OCI-LY1 (cell line): ENCODE measurements around the gene GNAZ.

Source experiments
- H2AFZ ChIP-seq: fragments of 200-600 bp; sonication (generic), shearing (Covaris generic); 2 replicates; pipeline ENCODE4 v1.6.0; 2014; ENCODE audit warnings: antibody characterized with exemption, mild to moderate bottlenecking, low read length
- H3F3A ChIP-seq: fragments of 200-600 bp; sonication (generic), shearing (Covaris generic); 2 replicates; pipeline ENCODE4 v1.6.0; 2014; ENCODE audit warnings: mild to moderate bottlenecking, antibody characterized with exemption, low read length, moderate library complexity; ENCODE audit not compliant: insufficient read depth
- H3K27ac ChIP-seq: fragments of 200-600 bp; sonication (generic); 2 replicates; pipeline ENCODE4 v1.5.1; 2014; ENCODE audit warnings: low read length, mixed run types, mild to moderate bottlenecking, low read depth; ENCODE audit not compliant: poor library complexity, severe bottlenecking
- H3K27me3 ChIP-seq: fragments of 200-600 bp; sonication (generic); 2 replicates; pipeline ENCODE4 v1.6.0; 2014; ENCODE audit warnings: antibody characterized with exemption, mild to moderate bottlenecking, low read length, moderate library complexity; ENCODE audit not compliant: insufficient read depth
- H3K36me3 ChIP-seq: fragments of 200-600 bp; sonication (generic); 2 replicates; pipeline ENCODE4 v1.6.1; 2014; ENCODE audit warnings: mild to moderate bottlenecking, antibody characterized with exemption, low read length, moderate library complexity, mixed read lengths; ENCODE audit not compliant: insufficient read depth
- H3K4me1 ChIP-seq: fragments of 200-600 bp; sonication (generic); 2 replicates; pipeline ENCODE4 v1.5.1; 2014; ENCODE audit warnings: mild to moderate bottlenecking, low read length, moderate library complexity; ENCODE audit not compliant: insufficient read depth, severe bottlenecking
- H3K4me2 ChIP-seq: fragments of 200-600 bp; sonication (generic), shearing (Covaris generic); 2 replicates; pipeline ENCODE4 v1.6.1; 2014; ENCODE audit warnings: low read length
- H3K4me3 ChIP-seq: fragments of 200-600 bp; sonication (generic); 2 replicates; pipeline ENCODE4 v1.5.1; 2014; ENCODE audit warnings: low read length, low read depth, mild to moderate bottlenecking, mixed read lengths; ENCODE audit not compliant: poor library complexity, severe bottlenecking
- H3K79me2 ChIP-seq: fragments of 200-600 bp; shearing (Covaris generic); 2 replicates; pipeline ENCODE4 v1.6.1; 2016; ENCODE audit warnings: mixed run types, low read length, mixed read lengths; ENCODE audit not compliant: insufficient read depth
- H3K9ac ChIP-seq: fragments of 200-600 bp; sonication (generic), shearing (Covaris generic); 2 replicates; pipeline ENCODE4 v1.6.1; 2014; ENCODE audit warnings: mild to moderate bottlenecking, low read length, mixed read lengths
- H3K9me2 ChIP-seq: fragments of 200-600 bp; sonication (generic), shearing (Covaris generic); 2 replicates; pipeline ENCODE4 v1.6.1; 2014; ENCODE audit warnings: low read depth, mild to moderate bottlenecking, low read length, mixed read lengths
- H3K9me3 ChIP-seq: fragments of 200-600 bp; shearing (Covaris generic); 2 replicates; pipeline ENCODE4 v1.6.1; 2014; ENCODE audit warnings: low read length, mixed read lengths
- H4K20me1 ChIP-seq: fragments of 200-600 bp; sonication (generic), shearing (Covaris generic); 2 replicates; pipeline ENCODE4 v1.6.0; 2016; ENCODE audit warnings: mild to moderate bottlenecking, low read length; ENCODE audit not compliant: insufficient read depth
- EZH2 ChIP-seq: fragments of 200-600 bp; sonication (generic), shearing (Covaris generic); IDR thresholded peaks from 2 replicates; pipeline ENCODE4 v1.8.0; 2017; ENCODE audit warnings: borderline replicate concordance, mixed run types, mild to moderate bottlenecking, antibody characterized with exemption, low read length, moderate library complexity, mixed read lengths
- TF ChIP-seq, protein P1 (sequence below): fragments of 200-600 bp; sonication (generic), shearing (Covaris generic); IDR thresholded peaks from 2 replicates; pipeline ENCODE4 v1.5.1; 2017; ENCODE audit warnings: mild to moderate bottlenecking, antibody characterized with exemption, low read length, moderate library complexity, mixed read lengths

Gene GNAZ

DNA sequence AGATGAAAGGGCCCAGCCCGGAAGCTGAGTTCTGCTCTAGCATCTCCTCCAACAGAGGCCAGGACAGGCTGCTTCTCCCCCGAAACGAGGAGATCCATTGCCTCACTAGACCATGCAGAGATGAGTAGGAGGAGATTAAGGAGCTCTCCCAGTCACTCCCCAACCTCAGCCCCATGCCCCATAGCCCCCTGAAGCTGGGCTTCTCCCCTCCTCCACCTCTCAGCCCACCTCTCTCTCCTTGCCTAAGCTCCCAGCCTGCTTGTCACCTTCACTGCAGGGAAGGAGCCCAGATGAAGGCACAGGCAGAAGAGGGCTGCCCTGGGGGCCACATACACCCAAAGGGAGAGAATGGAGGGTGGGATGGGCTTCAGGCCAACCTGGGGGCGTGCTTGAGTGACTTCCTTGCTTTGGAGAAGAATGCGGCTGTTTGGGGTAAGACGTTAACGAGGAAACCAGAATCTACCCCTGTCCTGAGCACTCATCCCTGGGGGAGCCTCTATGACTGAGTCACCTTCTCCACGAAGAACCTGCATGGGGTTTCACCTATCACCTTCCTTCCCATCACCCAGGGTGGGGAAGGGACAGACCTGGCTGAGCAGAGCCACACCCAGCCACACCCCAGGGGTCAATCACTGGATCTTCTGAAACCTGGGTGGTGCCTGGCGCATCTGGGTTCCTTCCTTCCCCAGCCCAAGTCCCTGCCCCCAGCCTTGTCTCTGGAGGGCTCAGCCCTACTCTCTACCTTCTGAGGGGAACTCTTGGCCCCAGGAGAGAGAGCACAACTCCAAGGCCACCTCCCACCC is 11.6 kb upstream of the GNAZ start:
- Histone ChIP-seq H3K4me3 (no peak overlapping the region), H3K79me2 (no peaks in the 10 kb centered on the region), H3K36me3 (no peaks in the 10 kb centered on the region; the same call in 1 of the 2 replicates), H2AFZ (no peak overlapping the region), H3K27me3 (peaks cover 4% of the 10 kb centered on the region; the same call in 1 of the 2 replicates), H3K9me2 (no peaks in the 10 kb centered on the region), H3F3A (no peaks in the 10 kb centered on the region), H3K9ac (no peak overlapping the region), H3K27ac (no peak overlapping the region), H3K9me3 (peaks cover 8% of the 10 kb centered on the region; the same call in 1 of the 2 replicates), H3K4me1 (peaks cover 12% of the 10 kb centered on the region), H4K20me1 (no peaks in the 10 kb centered on the region), H3K4me2 (no peak overlapping the region)
- TF ChIP-seq, protein P1, sequence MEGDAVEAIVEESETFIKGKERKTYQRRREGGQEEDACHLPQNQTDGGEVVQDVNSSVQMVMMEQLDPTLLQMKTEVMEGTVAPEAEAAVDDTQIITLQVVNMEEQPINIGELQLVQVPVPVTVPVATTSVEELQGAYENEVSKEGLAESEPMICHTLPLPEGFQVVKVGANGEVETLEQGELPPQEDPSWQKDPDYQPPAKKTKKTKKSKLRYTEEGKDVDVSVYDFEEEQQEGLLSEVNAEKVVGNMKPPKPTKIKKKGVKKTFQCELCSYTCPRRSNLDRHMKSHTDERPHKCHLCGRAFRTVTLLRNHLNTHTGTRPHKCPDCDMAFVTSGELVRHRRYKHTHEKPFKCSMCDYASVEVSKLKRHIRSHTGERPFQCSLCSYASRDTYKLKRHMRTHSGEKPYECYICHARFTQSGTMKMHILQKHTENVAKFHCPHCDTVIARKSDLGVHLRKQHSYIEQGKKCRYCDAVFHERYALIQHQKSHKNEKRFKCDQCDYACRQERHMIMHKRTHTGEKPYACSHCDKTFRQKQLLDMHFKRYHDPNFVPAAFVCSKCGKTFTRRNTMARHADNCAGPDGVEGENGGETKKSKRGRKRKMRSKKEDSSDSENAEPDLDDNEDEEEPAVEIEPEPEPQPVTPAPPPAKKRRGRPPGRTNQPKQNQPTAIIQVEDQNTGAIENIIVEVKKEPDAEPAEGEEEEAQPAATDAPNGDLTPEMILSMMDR, result no peak
- TF ChIP-seq EZH2, result no peak

DNA sequence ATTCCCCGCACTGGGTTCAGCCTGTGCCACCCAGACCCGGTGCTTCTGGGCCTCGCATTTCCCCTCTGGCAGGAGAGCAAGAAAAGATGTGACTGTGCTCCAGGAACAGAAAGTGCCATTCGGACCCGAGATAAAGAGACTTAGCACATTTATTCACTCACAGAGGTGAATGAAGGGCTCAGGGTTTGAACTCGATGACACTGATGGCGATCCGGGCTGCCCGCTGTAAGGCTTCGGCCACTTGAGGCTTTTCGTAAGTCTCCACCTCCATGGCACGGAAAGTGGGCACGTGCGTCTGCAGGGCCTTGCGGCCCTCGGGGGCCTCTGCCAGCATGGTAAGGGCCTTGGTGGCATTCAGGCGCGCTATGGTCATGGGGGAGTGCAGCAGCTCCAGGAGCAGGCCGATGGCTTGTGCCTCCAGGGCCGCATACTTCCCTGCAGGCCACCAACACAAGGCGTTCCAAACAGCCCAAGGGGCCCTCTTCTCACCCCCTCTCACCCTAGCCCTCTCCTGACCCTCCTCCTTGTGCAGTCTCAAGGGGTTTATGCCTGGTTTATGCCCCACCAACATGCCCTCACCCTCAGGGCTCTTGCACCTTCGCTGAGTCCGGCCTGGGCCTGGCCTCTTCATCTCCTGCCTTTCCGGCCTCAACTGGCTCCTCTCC is 10.9 kb upstream of the GNAZ start:
- Histone ChIP-seq H3K4me3 (no peak overlapping the region), H3K9me2 (no peaks in the 10 kb centered on the region), H3K79me2 (no peaks in the 10 kb centered on the region), H3K36me3 (no peaks in the 10 kb centered on the region; the same call in 1 of the 2 replicates), H3K27me3 (peaks cover 4% of the 10 kb centered on the region; the same call in 1 of the 2 replicates), H4K20me1 (no peaks in the 10 kb centered on the region), H3K4me2 (no peak overlapping the region), H3K9ac (no peak overlapping the region), H3K27ac (no peak overlapping the region), H3F3A (no peaks in the 10 kb centered on the region), H3K4me1 (peaks cover 7% of the 10 kb centered on the region), H2AFZ (no peak overlapping the region), H3K9me3 (peaks cover 8% of the 10 kb centered on the region; the same call in 1 of the 2 replicates)
- TF ChIP-seq EZH2, result no peak
- TF ChIP-seq, protein P1, result no peak

DNA sequence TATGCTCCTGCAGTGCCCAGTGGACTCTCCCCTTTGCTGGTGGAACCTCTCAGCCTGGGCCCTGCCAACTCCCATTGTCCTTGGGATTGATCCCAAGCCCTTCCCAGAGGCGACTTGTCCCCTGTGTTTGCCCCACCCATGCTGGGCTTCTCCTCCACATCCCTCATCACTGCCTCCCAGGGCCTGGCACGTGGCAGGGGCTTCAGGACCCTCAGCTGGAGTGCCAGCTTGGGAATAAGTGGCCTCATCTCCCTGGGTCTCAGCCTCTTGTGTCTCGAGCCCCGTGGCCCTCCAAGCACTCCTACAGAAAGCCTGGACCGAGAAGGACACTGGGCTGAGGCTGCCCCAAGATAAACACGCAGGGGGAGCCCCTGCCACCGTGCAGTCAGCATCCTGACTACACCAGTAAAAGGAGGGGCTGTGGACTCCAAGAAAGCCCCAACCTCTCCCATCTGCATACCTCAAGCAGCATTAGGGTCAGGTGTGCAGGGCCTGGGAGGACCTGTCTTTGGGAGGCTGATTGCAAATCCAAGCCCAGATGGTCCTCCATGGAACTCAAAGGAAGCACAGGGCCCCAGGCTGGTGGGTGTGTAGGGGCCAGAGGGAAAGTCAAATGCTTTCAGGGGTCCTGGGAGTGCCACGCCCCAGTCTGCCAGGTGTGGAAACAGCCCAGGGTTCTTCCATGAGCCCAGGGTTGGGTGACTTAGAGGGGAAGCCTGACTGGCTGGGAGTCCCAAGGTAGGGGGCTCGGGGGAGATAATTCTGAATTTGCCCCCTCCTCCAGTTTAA is 9.5 kb upstream of the GNAZ start:
- Histone ChIP-seq H4K20me1 (no peaks in the 10 kb centered on the region), H3K4me1 (no peaks in the 10 kb centered on the region), H3K36me3 (no peaks in the 10 kb centered on the region; the same call in 1 of the 2 replicates), H3K9me2 (no peaks in the 10 kb centered on the region), H3K27me3 (peaks cover 4% of the 10 kb centered on the region; the same call in 1 of the 2 replicates), H3F3A (no peaks in the 10 kb centered on the region), H3K27ac (no peak overlapping the region), H3K9ac (no peak overlapping the region), H3K79me2 (no peaks in the 10 kb centered on the region), H3K4me2 (no peak overlapping the region), H2AFZ (no peak overlapping the region), H3K9me3 (peaks cover 8% of the 10 kb centered on the region; the same call in 1 of the 2 replicates), H3K4me3 (no peak overlapping the region)
- TF ChIP-seq EZH2, result no peak
- TF ChIP-seq, protein P1, result no peak
